SK-N-MC (cell line): Measurements from ENCODE around the gene MAN1C1.
"Not testable (repeated sequence)": the region's sequence is repeated elsewhere in the genome, so short reads cannot be mapped to it uniquely, and the experiment has no call there.

Experiments
- DNase-seq: peaks from one replicate; pipeline ENCODE4 v3.0.0-alpha.2; 2011; ENCODE audit warnings: low read depth, low spot score
- H3K27ac ChIP-seq: fragments of 200-600 bp; sonication (generic); 2 replicates; pipeline ENCODE4 v1.5.1; 2016; ENCODE audit warnings: mixed run types
- H3K36me3 ChIP-seq: fragments of 200-600 bp; sonication (generic); 2 replicates; pipeline ENCODE4 v1.6.1; 2017; ENCODE audit warnings: antibody characterized with exemption, low read length, mixed read lengths; ENCODE audit not compliant: insufficient read depth
- H3K4me3 ChIP-seq: fragments of 200-600 bp; sonication (generic); 2 replicates; pipeline ENCODE4 v1.5.1; 2016
- H3K9ac ChIP-seq: fragments of 200-600 bp; sonication (generic); 2 replicates; pipeline ENCODE4 v1.8.0; 2017; ENCODE audit warnings: mixed run types, mixed read lengths; ENCODE audit not compliant: insufficient read length
- H3K9me3 ChIP-seq: fragments of 200-600 bp; sonication (generic); 2 replicates; pipeline ENCODE4 v1.6.1; 2017; ENCODE audit warnings: low read depth, mild to moderate bottlenecking, antibody characterized with exemption, low read length, moderate library complexity, mixed read lengths
- EZH2 ChIP-seq: fragments of 200-600 bp; sonication (generic); IDR thresholded peaks from one replicate; pipeline ENCODE4 v1.6.1; 2017; ENCODE audit warnings: antibody characterized with exemption
- FOXP2 ChIP-seq: optimal IDR thresholded peaks from 2 replicates; pipeline ENCODE3; 2011; ENCODE audit warnings: mild to moderate bottlenecking, moderate library complexity; ENCODE audit not compliant: insufficient read depth; ENCODE audit errors: extremely low read length, control extremely low read depth
- POLR2AphosphoS5 ChIP-seq: IDR thresholded peaks from 2 replicates; pipeline ENCODE4 v1.6.1; 2012; ENCODE audit warnings: mild to moderate bottlenecking, low read depth, low read length, borderline replicate concordance

Gene MAN1C1

DNA sequence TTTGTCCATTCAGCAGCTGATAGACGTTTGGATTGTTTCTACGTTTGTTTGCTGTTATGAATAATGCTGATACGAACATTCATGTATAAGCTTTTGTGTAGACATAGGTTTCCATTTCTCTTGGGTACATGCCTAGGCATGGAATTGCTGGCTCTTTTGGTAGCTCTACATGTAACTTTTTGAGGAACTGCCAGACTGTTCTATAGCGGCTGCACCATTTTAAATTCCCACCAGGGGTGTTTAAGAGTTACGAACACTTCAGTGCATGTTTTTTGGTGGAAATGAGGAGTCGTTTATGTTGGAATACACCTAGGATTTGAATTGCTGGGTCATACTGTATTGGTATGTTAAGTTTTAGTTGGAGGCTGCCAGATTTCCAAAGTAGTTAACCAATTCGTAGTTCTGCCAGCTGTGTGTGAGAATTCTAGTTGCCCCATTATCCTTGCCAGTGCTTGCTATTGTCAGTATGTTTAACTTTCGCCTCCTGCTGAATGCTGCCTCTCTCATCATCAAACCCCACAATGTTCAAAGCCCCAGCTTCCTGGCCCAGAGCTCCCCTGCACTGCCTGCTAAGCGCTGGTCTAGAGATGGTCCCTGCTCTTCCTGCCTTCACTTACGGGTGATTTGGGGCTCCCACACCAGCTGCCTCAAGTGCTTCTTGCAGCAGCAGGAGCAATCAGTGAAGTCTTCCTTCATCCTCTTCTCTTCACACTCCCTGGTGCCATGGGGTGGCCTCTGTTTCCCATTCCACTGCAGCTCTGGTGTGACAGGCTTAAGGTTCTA, 81.0 kb downstream of the MAN1C1 start:
- no peaks in the 10 kb centered on the region for H3K9me3 ChIP-seq
- TF ChIP-seq EZH2 (no peak), POLR2AphosphoS5 (no peak), FOXP2 (no peak)
- no peak for DNase-seq
- H3K27ac ChIP-seq, result peak overlapping the region; percentile 17; the same call in 1 of the 2 replicates
- no peak overlapping the region for H3K9ac ChIP-seq
- no peaks in the 10 kb centered on the region for H3K36me3 ChIP-seq
- no peak overlapping the region for H3K4me3 ChIP-seq

DNA sequence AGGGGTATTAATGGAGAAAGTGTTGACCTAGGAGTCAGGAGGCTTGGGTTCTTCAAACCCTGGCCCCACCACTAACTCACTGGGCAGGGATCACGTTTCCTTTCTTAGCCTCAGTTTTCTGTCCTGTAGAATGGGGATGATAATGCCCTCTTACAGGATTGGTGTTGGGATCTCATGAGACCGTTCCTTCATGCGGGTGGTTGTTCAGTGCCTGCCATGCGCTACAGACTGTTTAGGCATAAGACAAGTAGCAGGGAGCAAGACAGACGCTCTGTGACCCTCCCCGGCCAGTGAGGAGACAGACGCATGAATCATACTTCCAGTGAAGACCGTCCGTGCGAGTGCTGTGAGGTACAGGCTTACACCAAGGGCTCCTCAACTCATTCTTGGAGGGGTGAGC, 81.7 kb downstream of the MAN1C1 start:
- Histone ChIP-seq H3K9ac (no peak overlapping the region), H3K27ac (no peak overlapping the region), H3K4me3 (no peak overlapping the region), H3K9me3 (no peaks in the 10 kb centered on the region), H3K36me3 (no peaks in the 10 kb centered on the region)
- DNase-seq, result no peak
- TF ChIP-seq POLR2AphosphoS5 (no peak), EZH2 (no peak), FOXP2 (no peak)

DNA sequence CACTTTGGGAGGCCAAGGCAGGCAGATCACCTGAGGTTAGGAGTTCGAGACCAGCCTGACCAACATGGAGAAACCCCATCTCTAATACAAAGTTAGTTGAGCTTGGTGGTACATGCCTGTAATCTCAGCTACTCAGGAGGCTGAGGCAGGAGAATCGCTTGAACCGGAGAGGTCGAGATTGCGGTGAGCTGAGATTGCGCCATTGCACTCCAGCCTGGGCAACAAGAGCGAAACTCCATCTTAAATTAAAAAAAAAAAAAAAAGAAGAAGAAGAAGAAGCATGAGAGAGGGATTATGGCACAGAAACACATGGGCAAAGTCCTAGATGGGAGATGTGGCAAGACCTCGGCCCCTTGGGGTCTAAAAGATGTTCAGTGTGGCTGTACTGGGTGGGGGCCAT, 82.5 kb downstream of the MAN1C1 start:
- H3K27ac ChIP-seq, DNase-seq, H3K36me3 ChIP-seq, H3K9me3 ChIP-seq, H3K4me3 ChIP-seq, H3K9ac ChIP-seq: not testable (repeated sequence)

DNA sequence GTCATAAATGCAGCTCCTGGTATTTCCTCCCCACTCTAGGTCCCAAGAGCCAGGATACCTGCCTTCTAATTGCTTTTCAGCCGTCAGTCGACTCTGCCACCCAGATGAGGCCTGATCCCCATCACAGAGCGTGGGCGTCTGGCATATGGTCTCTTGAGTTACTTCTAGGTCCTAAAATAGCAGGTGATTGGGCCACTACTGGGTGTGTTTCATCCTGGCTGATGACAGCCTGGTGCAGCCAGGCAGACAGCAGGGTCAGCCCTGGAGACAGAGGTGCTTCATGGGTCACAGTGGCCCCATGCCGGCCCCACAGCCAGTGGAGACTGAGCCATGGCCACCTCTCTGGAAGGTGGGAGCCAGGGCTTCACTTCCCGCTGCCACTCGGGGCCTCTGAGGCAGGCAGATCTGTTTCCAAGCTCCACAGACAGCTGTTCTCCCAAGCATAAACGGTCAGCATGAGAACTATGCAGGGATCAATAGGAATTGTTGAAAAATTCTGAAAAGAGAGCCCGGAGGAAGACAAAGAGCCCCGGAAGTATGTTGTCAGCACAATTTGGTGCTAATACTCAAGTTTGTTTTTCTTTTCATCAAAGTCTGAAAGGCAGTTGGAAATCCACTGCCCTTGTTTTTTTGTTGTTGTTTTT, 83.0 kb downstream of the MAN1C1 start:
- no peak for TF ChIP-seq POLR2AphosphoS5
- TF ChIP-seq FOXP2, result no peak
- TF ChIP-seq EZH2, result no peak
- H3K36me3 ChIP-seq, result no peaks in the 10 kb centered on the region
- peak overlapping the region; percentile 15; the same call in 1 of the 2 replicates for H3K27ac ChIP-seq
- no peaks in the 10 kb centered on the region for H3K9me3 ChIP-seq
- DNase-seq, result no peak
- H3K9ac ChIP-seq, result peak overlapping the region; percentile 14
- H3K4me3 ChIP-seq, result no peak overlapping the region

DNA sequence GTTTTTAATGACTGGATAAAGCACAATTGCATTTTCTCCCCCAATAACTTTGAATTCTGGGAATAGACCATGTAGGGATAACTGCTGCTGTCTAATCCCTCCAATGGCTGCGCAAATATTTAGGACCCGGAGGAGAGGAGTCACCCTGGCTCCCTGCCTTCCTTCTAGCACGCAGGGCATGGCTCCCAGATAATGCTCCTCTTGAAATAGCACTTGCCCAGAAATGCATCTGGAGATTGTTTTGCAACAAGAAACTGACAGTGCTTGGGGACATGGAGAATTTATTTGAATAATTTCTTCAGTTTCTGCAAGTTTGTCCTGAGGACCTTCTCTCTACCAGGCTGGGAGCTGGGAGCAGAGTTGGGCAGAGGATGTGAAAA, 83.5 kb downstream of the MAN1C1 start:
- H3K4me3 ChIP-seq, result no peak overlapping the region
- peak overlapping the region; percentile 14 for H3K9ac ChIP-seq
- no peak for DNase-seq
- H3K9me3 ChIP-seq, result no peaks in the 10 kb centered on the region
- TF ChIP-seq POLR2AphosphoS5 (no peak), FOXP2 (no peak)
- H3K27ac ChIP-seq, result peak overlapping the region; percentile 15
- H3K36me3 ChIP-seq, result no peaks in the 10 kb centered on the region

DNA sequence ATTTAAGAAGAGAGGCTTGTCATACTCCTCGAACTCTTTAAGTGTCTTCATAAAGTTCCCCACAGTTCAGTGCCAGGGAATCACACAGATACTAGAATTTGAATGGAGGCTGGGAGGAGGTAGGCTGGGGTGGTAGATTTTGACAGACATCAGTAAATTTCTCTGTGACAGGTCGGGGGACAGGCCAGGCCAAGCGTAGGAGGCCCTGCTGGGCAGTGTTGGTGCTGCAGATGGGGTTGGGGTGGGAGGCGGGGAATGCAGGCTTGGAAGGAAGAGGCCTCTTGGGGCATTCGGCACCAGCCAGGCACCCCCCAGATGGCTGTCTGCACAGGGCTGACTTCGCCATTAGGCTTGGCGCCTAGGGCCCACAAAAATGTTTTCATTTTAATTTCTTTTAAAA, 84.0 kb downstream of the MAN1C1 start:
- Histone ChIP-seq H3K4me3 (no peak overlapping the region), H3K9ac (no peak overlapping the region), H3K27ac (peak overlapping the region; percentile 15; the same call in 1 of the 2 replicates), H3K36me3 (no peaks in the 10 kb centered on the region), H3K9me3 (no peaks in the 10 kb centered on the region)
- TF ChIP-seq EZH2, result no peak
- DNase-seq, result no peak

DNA sequence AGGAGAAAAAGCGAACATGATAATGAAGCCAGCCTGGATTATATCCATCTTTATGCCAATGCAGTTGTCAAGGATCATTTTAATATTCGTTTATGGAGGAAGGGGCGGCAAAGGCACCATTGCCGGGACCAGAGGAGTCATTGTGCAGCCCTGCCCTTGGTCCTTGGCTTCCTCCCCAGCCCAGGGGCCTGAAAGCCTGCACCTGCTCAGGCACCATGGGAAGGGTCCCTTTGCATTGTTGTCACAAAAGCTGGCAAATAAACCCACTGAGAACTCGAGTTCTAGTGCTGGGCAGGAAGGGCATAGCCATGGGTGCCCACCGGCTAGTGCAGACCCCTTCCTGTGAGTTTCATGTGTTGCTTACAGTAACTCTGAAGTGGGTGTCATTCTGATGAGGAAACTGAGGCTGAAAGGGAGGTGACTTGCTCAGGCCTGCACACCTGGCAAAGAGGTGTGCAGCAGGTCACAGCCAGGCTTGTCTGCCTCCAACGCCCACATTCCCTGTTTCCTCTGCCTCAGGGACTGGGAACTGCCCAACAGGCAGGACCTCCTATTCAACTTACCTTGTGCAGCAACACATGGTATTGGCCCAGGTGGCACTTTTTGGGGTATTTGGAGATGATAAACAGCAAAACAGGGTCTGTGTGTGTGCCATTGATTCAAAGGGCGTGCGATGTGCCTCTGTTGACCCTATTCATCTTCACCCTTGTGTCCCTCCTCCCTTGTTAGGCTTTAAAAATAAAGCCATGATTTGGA, 84.6 kb downstream of the MAN1C1 start:
- Histone ChIP-seq H3K27ac (no peak overlapping the region), H3K4me3 (no peak overlapping the region), H3K9ac (no peak overlapping the region), H3K36me3 (no peaks in the 10 kb centered on the region), H3K9me3 (no peaks in the 10 kb centered on the region)
- TF ChIP-seq POLR2AphosphoS5 (no peak), EZH2 (no peak), FOXP2 (peak; percentile 5)
- no peak for DNase-seq

DNA sequence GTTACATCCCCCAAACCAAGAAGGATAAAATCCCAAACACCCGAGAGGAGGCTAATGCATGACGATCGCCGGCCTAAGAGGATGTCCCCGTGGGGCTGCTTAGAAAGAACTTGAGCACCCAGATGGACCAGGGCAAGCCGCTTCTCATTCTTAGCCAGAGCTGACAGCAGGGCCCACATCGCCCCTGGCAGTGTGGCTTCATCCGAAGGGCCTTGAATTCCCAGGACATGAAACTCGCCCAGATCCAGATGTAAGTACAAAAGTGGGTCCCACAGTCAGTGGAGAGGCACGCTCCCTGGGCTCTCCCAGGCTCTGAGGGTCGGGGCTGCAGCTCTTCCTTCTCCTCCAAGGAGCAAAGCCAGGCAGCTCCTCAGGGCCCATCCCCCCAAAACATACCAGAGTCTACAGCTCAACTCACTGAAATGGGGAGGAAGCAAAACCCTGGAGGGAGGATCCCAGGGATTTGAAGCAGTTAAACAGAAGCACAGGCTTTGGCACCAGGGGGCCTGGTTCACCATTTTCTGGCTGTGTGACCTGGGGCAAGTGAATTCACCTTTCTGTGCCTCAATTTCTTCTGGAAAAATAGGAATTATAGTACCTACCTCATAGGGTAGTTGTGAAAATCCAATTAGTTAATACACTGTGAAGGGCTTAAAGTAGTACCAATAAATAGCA, 85.6 kb downstream of the MAN1C1 start:
- H3K27ac ChIP-seq, result no peak overlapping the region
- DNase-seq, result no peak
- H3K9ac ChIP-seq, result no peak overlapping the region

More for the DNA sequence above, 85.6 kb downstream of the MAN1C1 start:
- H3K36me3 ChIP-seq, result no peaks in the 10 kb centered on the region
- no peak overlapping the region for H3K4me3 ChIP-seq
- H3K9me3 ChIP-seq, result no peaks in the 10 kb centered on the region
- TF ChIP-seq POLR2AphosphoS5 (no peak), EZH2 (no peak), FOXP2 (no peak)
